Dermis lymphatic vessel endothelial cell (primary cell): ENCODE results near the gene TRIM32. TPM values are rescaled to one million over a fixed set of nuclear protein-coding genes. Genes with fewer than 3 reads are reported as not detected.

Source experiments
- total RNA-seq: library from RNA; depleted of rRNA; stranded (reverse); fragments of >200 nt; gene quantifications from 2 replicates; pipeline ENCODE4 v1.2.1, GENCODE V29; 2014

TRIM32 gene
- total RNA-seq = 13.8 and 15.5 TPM in 2 replicates

DNA sequence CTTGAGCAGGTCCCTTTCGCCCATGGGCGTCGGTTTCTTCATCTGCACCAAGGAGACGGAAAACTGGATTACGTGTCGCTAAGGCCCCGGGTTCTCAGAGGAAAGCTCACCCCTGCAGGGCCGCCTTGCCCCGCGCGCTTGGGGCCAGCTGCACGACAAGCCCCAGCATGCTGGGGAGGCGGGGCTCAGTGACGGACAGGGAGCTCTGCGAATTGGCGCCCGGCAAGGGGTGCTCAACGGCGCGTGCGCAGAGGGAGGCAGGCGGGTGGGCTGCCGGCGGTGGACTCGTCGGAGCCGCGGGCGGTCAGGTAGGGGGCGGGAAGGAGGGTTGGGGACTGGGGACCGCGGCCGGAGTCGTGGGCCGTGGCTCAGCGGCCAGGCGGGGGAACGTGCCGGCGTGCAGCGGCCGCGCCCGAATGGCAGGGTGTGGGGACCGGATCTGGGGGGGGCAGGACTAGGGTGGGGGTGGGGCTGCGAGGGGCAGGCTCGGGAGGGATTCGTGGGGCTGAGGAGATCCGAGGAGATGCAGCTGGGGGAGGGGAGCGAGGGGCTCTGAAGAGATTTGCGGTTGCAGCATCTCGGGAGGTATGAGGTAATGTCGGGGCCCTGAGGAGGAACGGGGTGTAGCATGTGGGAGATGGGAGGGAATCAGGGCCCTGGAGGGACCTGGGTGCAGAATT lies at the start of gene TRIM32:
Gene TRIM32 (plus strand): TSS at position 232 of the 680 bp plus-strand sequence. CDS start 10,438 bp downstream, outside the sequence.

